Brain microvascular endothelial cell (primary cell): ENCODE data around the gene SRP72.
"Not testable (repeated sequence)": the region's sequence is repeated elsewhere in the genome, so short reads cannot be mapped to it uniquely, and the experiment has no call there.

Experiments
- DNase-seq: peaks from one replicate; pipeline ENCODE4 v3.0.0-alpha.2; 2020
- H3K27ac ChIP-seq: fragments of 250-450 bp; sonication (Bioruptor Pico); 2 replicates; pipeline ENCODE4 v1.5.1; 2020; ENCODE audit warnings: mild to moderate bottlenecking, moderate library complexity
- H3K27me3 ChIP-seq: fragments of 250-450 bp; sonication (Bioruptor Pico); replicated peaks from 2 replicates; pipeline ENCODE4 v1.5.1; 2020; ENCODE audit warnings: mild to moderate bottlenecking
- H3K36me3 ChIP-seq: fragments of 250-450 bp; sonication (Bioruptor Pico); replicated peaks from 2 replicates; pipeline ENCODE4 v1.5.1; 2020; ENCODE audit warnings: mild to moderate bottlenecking
- H3K4me3 ChIP-seq: 2 replicates; pipeline ENCODE4 v1.5.1; 2011; ENCODE audit warnings: low read depth, mild to moderate bottlenecking, control low read depth, low read length, moderate library complexity
- in situ Hi-C: cut with HindIII; loops from 2 replicates; pipeline ENCODE4 v1.10.0; 2017; ENCODE audit warnings: low sequenced_read_pairs, low pct_ligation_motif_present
- TF ChIP-seq, protein P1 (sequence below): IDR thresholded peaks from 2 replicates; pipeline ENCODE4 v1.5.1; 2011; ENCODE audit warnings: low read depth, mild to moderate bottlenecking, moderate library complexity, low read length, control low read depth, inconsistent platforms; ENCODE audit errors: missing control alignments

SRP72 gene

DNA sequence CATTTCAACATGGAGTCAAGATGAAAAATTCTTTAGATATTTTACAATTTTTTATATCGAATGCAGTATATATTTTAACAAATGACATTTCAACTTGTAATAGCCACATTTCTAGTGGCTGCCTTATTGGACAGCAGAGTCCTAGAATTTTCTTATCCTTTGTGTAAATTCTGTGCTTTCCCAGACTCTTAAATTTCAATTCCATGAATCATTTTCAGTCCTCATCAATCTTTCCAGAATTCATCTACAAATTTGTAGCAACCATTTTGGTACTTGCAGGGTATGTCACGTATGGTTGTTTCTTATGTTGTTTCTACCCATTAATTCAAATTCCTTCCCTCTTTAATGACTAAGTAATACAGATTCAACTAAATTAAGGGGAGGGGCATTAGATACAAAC, 28.7 kb upstream of the SRP72 start:
- Histone ChIP-seq H3K27ac (no peak overlapping the region), H3K36me3 (peaks cover 16% of the 10 kb centered on the region), H3K27me3 (no peaks in the 10 kb centered on the region), H3K4me3 (no peak overlapping the region)
- in situ Hi-C loops = no loop called here
- DNase-seq = no peak
- TF ChIP-seq, protein P1, sequence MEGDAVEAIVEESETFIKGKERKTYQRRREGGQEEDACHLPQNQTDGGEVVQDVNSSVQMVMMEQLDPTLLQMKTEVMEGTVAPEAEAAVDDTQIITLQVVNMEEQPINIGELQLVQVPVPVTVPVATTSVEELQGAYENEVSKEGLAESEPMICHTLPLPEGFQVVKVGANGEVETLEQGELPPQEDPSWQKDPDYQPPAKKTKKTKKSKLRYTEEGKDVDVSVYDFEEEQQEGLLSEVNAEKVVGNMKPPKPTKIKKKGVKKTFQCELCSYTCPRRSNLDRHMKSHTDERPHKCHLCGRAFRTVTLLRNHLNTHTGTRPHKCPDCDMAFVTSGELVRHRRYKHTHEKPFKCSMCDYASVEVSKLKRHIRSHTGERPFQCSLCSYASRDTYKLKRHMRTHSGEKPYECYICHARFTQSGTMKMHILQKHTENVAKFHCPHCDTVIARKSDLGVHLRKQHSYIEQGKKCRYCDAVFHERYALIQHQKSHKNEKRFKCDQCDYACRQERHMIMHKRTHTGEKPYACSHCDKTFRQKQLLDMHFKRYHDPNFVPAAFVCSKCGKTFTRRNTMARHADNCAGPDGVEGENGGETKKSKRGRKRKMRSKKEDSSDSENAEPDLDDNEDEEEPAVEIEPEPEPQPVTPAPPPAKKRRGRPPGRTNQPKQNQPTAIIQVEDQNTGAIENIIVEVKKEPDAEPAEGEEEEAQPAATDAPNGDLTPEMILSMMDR = no peak

DNA sequence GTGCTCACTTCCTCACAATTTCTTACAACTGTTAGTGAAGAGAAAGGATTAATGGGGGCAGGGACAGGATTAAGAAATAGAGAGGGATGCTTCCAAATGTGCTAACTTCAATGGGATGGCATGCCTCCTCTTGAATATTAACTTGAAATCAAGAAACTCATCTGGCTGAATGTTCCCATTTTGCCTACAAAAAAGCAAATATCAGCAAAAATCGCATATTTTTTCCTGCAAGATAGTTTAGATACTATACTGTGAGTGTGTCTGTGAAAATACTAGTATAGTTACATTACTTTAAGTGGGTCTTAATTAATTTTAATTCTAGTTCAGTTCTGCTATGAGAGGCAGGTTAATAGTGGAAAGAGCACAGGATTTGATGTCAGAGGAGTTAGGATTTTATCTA, 26.4 kb upstream of the SRP72 start:
- Histone ChIP-seq H3K27ac (no peak overlapping the region), H3K36me3 (peaks cover 16% of the 10 kb centered on the region), H3K4me3 (no peak overlapping the region), H3K27me3 (no peaks in the 10 kb centered on the region)
- in situ Hi-C loops = no loop called here
- DNase-seq = no peak
- TF ChIP-seq, protein P1 = no peak

DNA sequence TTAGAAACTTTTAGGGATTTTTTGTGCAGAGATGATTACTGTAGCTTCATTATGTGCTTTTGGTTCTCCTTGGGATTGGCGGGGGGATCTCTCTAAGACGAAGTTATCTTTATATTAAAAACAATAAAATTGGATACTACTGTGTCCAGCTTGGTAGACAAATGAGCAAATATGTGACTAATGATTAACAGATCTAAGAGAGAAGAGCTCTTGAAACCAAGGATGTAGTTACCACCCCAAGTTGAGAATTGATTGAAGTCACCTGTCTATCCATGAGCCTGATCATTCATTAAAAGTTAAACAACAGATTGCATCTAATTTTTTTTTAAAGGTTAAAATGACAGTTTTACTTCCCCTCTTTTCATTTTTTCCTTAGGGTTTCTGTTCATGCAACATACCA, 22.7 kb upstream of the SRP72 start:
- no peaks in the 10 kb centered on the region for H3K27me3 ChIP-seq

DNA sequence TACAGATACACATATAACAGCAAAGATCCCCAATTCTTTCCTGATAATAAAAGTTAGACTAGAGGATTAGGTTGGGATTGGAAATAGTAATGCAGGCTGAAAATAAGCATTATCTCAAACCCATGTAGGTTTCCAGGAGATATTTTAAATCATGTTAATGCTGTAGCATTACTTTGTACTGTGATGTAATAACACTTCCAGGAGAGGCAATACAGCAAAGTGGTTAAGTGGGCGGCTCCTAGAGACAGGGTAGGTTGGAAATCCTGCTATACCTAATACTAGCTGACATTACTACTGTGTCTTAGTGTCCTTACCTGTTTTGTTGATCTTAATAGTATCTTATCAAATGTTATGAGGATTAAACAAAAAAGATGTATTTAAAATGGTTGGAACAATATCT, 21.7 kb upstream of the SRP72 start:
- TF ChIP-seq, protein P1 = no peak
- Histone ChIP-seq H3K27ac (no peak overlapping the region), H3K36me3 (peaks cover 44% of the 10 kb centered on the region), H3K27me3 (no peaks in the 10 kb centered on the region), H3K4me3 (no peak overlapping the region)
- DNase-seq = no peak
- in situ Hi-C loops = no loop called here

More for the DNA sequence above, 22.7 kb upstream of the SRP72 start:
- in situ Hi-C loops = no loop called here
- H3K27ac ChIP-seq = no peak overlapping the region
- no peak overlapping the region for H3K4me3 ChIP-seq
- TF ChIP-seq, protein P1 = no peak
- H3K36me3 ChIP-seq = peaks cover 37% of the 10 kb centered on the region
- no peak for DNase-seq

DNA sequence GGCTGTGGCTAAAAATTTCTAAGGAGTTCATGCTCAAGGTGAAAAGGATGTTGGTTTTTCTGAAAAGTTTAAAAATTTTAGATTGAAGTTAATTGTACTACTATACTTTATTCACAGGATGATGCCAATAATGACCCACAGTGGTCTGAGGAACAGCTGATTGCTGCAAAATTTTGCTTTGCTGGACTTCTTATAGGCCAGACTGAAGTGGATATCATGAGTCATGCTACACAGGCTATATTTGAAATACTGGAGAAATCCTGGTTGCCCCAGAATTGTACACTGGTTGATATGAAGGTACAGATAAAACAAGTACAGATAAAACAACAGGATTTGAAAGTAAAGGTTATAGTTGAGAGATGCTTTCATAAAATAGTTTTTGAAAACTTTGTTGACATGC, 19.1 kb upstream of the SRP72 start:
- Histone ChIP-seq H3K36me3 (peaks cover 37% of the 10 kb centered on the region), H3K27me3 (no peaks in the 10 kb centered on the region), H3K4me3 (no peak overlapping the region), H3K27ac (no peak overlapping the region)
- peak; percentile 15 for DNase-seq
- in situ Hi-C loops = no loop called here
- TF ChIP-seq, protein P1 = no peak

DNA sequence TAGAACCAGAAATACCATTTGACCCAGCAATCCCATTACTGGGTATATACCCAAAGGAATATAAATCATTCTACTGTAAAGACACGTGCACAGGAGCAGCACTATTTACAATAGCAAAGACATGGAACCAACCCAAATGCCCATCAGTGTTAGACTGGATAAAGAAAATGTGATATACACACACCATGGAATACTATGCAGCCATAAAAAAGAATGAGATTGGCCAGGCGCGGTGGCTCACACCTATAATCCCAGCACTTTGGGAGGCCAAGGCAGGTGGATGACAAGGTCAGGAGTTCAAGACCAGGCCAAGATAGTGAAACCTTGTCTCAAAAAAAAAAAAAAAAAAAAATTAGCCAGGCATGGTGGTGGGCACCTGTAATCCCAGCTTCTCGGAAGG, 17.9 kb upstream of the SRP72 start:
- H3K36me3 ChIP-seq = peaks cover 43% of the 10 kb centered on the region
- H3K4me3 ChIP-seq, in situ Hi-C loops, H3K27ac ChIP-seq, DNase-seq, H3K27me3 ChIP-seq: not testable (repeated sequence)
